H1 (cell line): Measurements from ENCODE around the gene LPGAT1. TPM values are rescaled to one million over a fixed set of nuclear protein-coding genes. Genes with fewer than 3 reads are reported as not detected.

ENCODE experiments used
- CTCF ChIA-PET: fragments of 300-600 bp; sonication (Branson Sonifier 250); formaldehyde crosslinking; loops from one replicate; lab custom pipeline; 2021; ENCODE audit not compliant: partially characterized antibody; lab: Charles Lee
- POLR2A ChIA-PET: fragments of 300-600 bp; sonication (Branson Sonifier 250); formaldehyde crosslinking; loops from one replicate; lab custom pipeline; 2021; ENCODE audit warnings: inconsistent platforms; ENCODE audit not compliant: partially characterized antibody; lab: Charles Lee
- DNase-seq, 2 experiments: peaks; one replicate each; pipeline versions ENCODE4 v3.0.0 to v3.0.0-alpha.2; 2010 to 2022; ENCODE audit warnings: low spot score in 2 of 2, low read depth in 1 of 2, mixed read lengths in 1 of 2
- FAIRE-seq: peaks from 2 replicates; lab custom pipeline; 2011; peaks lifted over from hg19 to GRCh38; lab: Jason Lieb, UNC
- H2AFZ ChIP-seq: 2 replicates; pipeline ENCODE4 v1.8.1; 2012; ENCODE audit warnings: low read length, inconsistent platforms
- H2AK5ac ChIP-seq: 2 replicates; pipeline ENCODE4 v1.6.1; 2013; ENCODE audit warnings: low read depth, low read length
- H2BK120ac ChIP-seq: replicated peaks from 2 replicates; pipeline ENCODE3; 2013; ENCODE audit warnings: low read depth, low read length, inconsistent platforms
- H2BK12ac ChIP-seq: 2 replicates; pipeline ENCODE4 v1.6.1; 2013; ENCODE audit warnings: low read depth, low read length
- H2BK15ac ChIP-seq: 2 replicates; pipeline ENCODE4 v1.6.1; 2013; ENCODE audit warnings: low read length
- H2BK20ac ChIP-seq: 2 replicates; pipeline ENCODE4 v1.6.1; 2013; ENCODE audit warnings: low read length
- H2BK5ac ChIP-seq: 2 replicates; pipeline ENCODE4 v1.6.1; 2013; ENCODE audit warnings: low read depth, low read length
- H3K14ac ChIP-seq: 2 replicates; pipeline ENCODE4 v1.6.1; 2013; ENCODE audit warnings: inconsistent platforms; ENCODE audit not compliant: insufficient read length
- H3K18ac ChIP-seq: 2 replicates; pipeline ENCODE4 v1.6.1; 2013; ENCODE audit warnings: low read length; ENCODE audit errors: extremely low read depth
- H3K23ac ChIP-seq: 2 replicates; pipeline ENCODE4 v1.6.1; 2013; ENCODE audit warnings: inconsistent platforms; ENCODE audit not compliant: insufficient read length
- H3K23me2 ChIP-seq: 2 replicates; pipeline ENCODE4 v1.6.1; 2013; ENCODE audit warnings: low read depth, low read length
- H3K27ac ChIP-seq: 2 replicates; pipeline ENCODE4 v1.6.1; 2011; ENCODE audit warnings: low read depth, low read length, inconsistent platforms
- H3K27me3 ChIP-seq, 4 experiments: replicated peaks in 1 of 4; 1 replicate in 1 of 4; 2 replicates in 3 of 4; pipeline versions ENCODE4 v1.6.1 to v1.8.1; 2011 to 2013; ENCODE audit warnings: low read length in 3 of 4, mild to moderate bottlenecking in 3 of 4, inconsistent platforms in 2 of 4, mixed read lengths in 2 of 4, moderate library complexity in 1 of 4; ENCODE audit not compliant: control insufficient read depth in 3 of 4, insufficient read depth in 3 of 4; ENCODE audit errors: extremely low read depth in 1 of 4
- H3K36me3 ChIP-seq, 4 experiments: 2 replicates each; pipeline versions ENCODE4 v1.6.1 to v1.8.1; 2011 to 2013; ENCODE audit warnings: mild to moderate bottlenecking in 4 of 4, low read length in 3 of 4, moderate library complexity in 2 of 4, control low read depth in 1 of 4, inconsistent platforms in 1 of 4; ENCODE audit not compliant: insufficient read depth in 4 of 4, control insufficient read depth in 2 of 4
- H3K4ac ChIP-seq: replicated peaks from 2 replicates; pipeline ENCODE3; 2013; ENCODE audit warnings: low read length, low read depth, mixed read lengths, inconsistent platforms; ENCODE audit not compliant: insufficient read length
- H3K4me1 ChIP-seq, 4 experiments: replicated peaks in 1 of 4; 1 replicate in 1 of 4; 2 replicates in 3 of 4; pipeline versions ENCODE4 v1.6.1 to v1.8.1; 2011 to 2013; ENCODE audit warnings: low read length in 3 of 4, inconsistent platforms in 2 of 4, mixed read lengths in 1 of 4; ENCODE audit not compliant: insufficient read depth in 4 of 4, control insufficient read depth in 3 of 4
- H3K4me2 ChIP-seq, 2 experiments: 2 replicates each; pipeline versions ENCODE4 v1.6.1 to v1.8.1; 2011 to 2013; ENCODE audit warnings: low read depth in 2 of 2, low read length in 2 of 2, control low read depth in 1 of 2, inconsistent platforms in 1 of 2, mild to moderate bottlenecking in 1 of 2; ENCODE audit not compliant: insufficient read depth in 1 of 2
- H3K4me3 ChIP-seq, 4 experiments: fragments of 200-600, 300-600 bp in 1 of 4; sonication (generic), shearing (Covaris generic), sonication (Bioruptor Twin) in 1 of 4; 2 replicates each; pipeline versions ENCODE4 v1.5.1 to v1.8.1; 2011 to 2016; ENCODE audit warnings: low read length in 4 of 4, low read depth in 3 of 4, control low read depth in 2 of 4, inconsistent platforms in 2 of 4, mild to moderate bottlenecking in 2 of 4, mixed read lengths in 1 of 4, moderate library complexity in 1 of 4; ENCODE audit not compliant: insufficient read depth in 2 of 4; ENCODE audit errors: extremely low read depth in 1 of 4
- H3K56ac ChIP-seq: replicated peaks from 2 replicates; pipeline ENCODE3; 2013; ENCODE audit warnings: low read depth, mild to moderate bottlenecking, mixed read lengths, low read length, inconsistent platforms; ENCODE audit not compliant: insufficient read length
- H3K79me1 ChIP-seq: 2 replicates; pipeline ENCODE4 v1.6.1; 2013; ENCODE audit warnings: low read depth, low read length, control low read depth
- H3K79me2 ChIP-seq, 2 experiments: 2 replicates each; pipeline versions ENCODE4 v1.6.1 to v1.8.1; 2012 to 2013; ENCODE audit warnings: low read length in 2 of 2, mild to moderate bottlenecking in 2 of 2, inconsistent platforms in 1 of 2; ENCODE audit not compliant: insufficient read depth in 2 of 2, control insufficient read depth in 1 of 2
- H3K9ac ChIP-seq, 4 experiments: replicated peaks in 1 of 4; 1 replicate in 1 of 4; 2 replicates in 3 of 4; pipeline versions ENCODE4 v1.6.1 to v1.8.1; 2011 to 2013; ENCODE audit warnings: low read depth in 3 of 4, low read length in 3 of 4, control low read depth in 2 of 4, mild to moderate bottlenecking in 2 of 4, moderate library complexity in 2 of 4, inconsistent platforms in 1 of 4; ENCODE audit errors: extremely low read depth in 1 of 4
- H3K9me3 ChIP-seq, 2 experiments: 2 replicates each; pipeline versions ENCODE4 v1.6.1 to v1.8.1; 2012 to 2013; ENCODE audit warnings: mild to moderate bottlenecking in 2 of 2, moderate library complexity in 2 of 2, control low read depth in 1 of 2, inconsistent platforms in 1 of 2, low read depth in 1 of 2, low read length in 1 of 2, mixed read lengths in 1 of 2; ENCODE audit not compliant: insufficient read depth in 2 of 2
- H4K20me1 ChIP-seq, 2 experiments: replicated peaks in 1 of 2; 2 replicates each; pipeline versions ENCODE3 to v1.8.1; 2011 to 2013; ENCODE audit warnings: inconsistent platforms in 2 of 2, low read length in 2 of 2, mild to moderate bottlenecking in 1 of 2; ENCODE audit not compliant: insufficient read depth in 2 of 2, control insufficient read depth in 1 of 2
- H4K5ac ChIP-seq: 2 replicates; pipeline ENCODE4 v1.6.1; 2013; ENCODE audit warnings: low read length, low read depth, mixed read lengths, inconsistent platforms; ENCODE audit not compliant: insufficient read length
- H4K8ac ChIP-seq: 2 replicates; pipeline ENCODE4 v1.8.0; 2013; ENCODE audit warnings: mild to moderate bottlenecking, moderate library complexity, low read length, inconsistent platforms; ENCODE audit not compliant: insufficient read depth; ENCODE audit errors: extremely low read depth
- H4K91ac ChIP-seq: replicated peaks from 2 replicates; pipeline ENCODE3; 2013; ENCODE audit warnings: low read length, mixed read lengths, inconsistent platforms; ENCODE audit not compliant: insufficient read length
- CHD1 ChIP-seq: IDR thresholded peaks from 2 replicates; pipeline ENCODE4 v1.6.1; 2012; ENCODE audit warnings: low read depth, low read length, improper control_type of control experiment
- CTBP2 ChIP-seq: IDR thresholded peaks from 2 replicates; pipeline ENCODE4 v1.7.0; 2011; ENCODE audit warnings: borderline replicate concordance, mild to moderate bottlenecking, moderate library complexity, mixed read lengths, low read length; ENCODE audit not compliant: insufficient read depth, insufficient read length
- EGR1 ChIP-seq: IDR thresholded peaks from 2 replicates; pipeline ENCODE4 v1.6.1; 2011; ENCODE audit warnings: low read depth, low read length, borderline replicate concordance
- JUND ChIP-seq: IDR thresholded peaks from 2 replicates; pipeline ENCODE4 v1.6.1; 2011; ENCODE audit warnings: mild to moderate bottlenecking, improper control_type of control experiment, low read length
- SIN3A ChIP-seq, 2 experiments: IDR thresholded peaks in 1 of 2; conservative IDR thresholded peaks in 1 of 2; 2 replicates each; pipeline ENCODE4 v1.6.1; 2011 to 2012; ENCODE audit warnings: low read length in 2 of 2, improper control_type of control experiment in 1 of 2, low read depth in 1 of 2, mild to moderate bottlenecking in 1 of 2
- YY1 ChIP-seq: IDR thresholded peaks from 2 replicates; pipeline ENCODE4 v1.6.1; 2011; ENCODE audit warnings: low read depth, mild to moderate bottlenecking, low read length
- WGBS, 2 experiments: shearing (Covaris generic) in 1 of 2; methylation state at CpG; one replicate each; pipeline versions ENCODE4 v1.1.6 to v1.1.7; 2013 to 2015; ENCODE audit warnings: low lambda C conversion rate in 2 of 2, mixed read lengths in 2 of 2, inconsistent platforms in 1 of 2, low coverage in 1 of 2, missing lambda C conversion rate in 1 of 2; ENCODE audit not compliant: insufficient replicate concordance in 2 of 2, insufficient coverage in 1 of 2, insufficient read length in 1 of 2; ENCODE audit errors: extremely low coverage in 1 of 2, missing lambda C conversion rate in 1 of 2; 5-methylcytosine and 5-hydroxymethylcytosine counted together
- polyA plus RNA-seq, 7 experiments: library from polyadenylated mRNA; depleted of rRNA in 3 of 7; stranded (reverse) in 5 of 7; unstranded in 2 of 7; fragments of >200 nt in 5 of 7; fragments of 200-250 nt in 2 of 7; gene quantifications; 1 replicate in 5 of 7; 2 replicates in 1 of 7; 4 replicates in 1 of 7; pipeline versions ENCODE4 v1.2.1 to v1.2.3, GENCODE V29; 2011 to 2013; ENCODE audit warnings: missing spikeins in 2 of 7, mixed read lengths in 2 of 7
- total RNA-seq: library from RNA; stranded (reverse); fragmentation: NEBNext Ultra II Directional; extraction: Animal tissue kit (Norgen Biotek cat#: 25700); gene quantifications from 2 replicates; pipeline ENCODE4 v1.2.1, GENCODE V29; 2021
- TF ChIP-seq, protein P1 (sequence below): IDR thresholded peaks from 2 replicates; pipeline ENCODE4 v1.6.1; 2012; ENCODE audit warnings: inconsistent platforms
- TF ChIP-seq, protein P2 (sequence below): IDR thresholded peaks from 2 replicates; pipeline ENCODE4 v1.6.1; 2011; ENCODE audit warnings: low read depth, mild to moderate bottlenecking, low read length; ENCODE audit not compliant: insufficient read depth
- TF ChIP-seq, protein P3 (sequence below): IDR thresholded peaks from 2 replicates; pipeline ENCODE4 v1.6.1; 2012; ENCODE audit warnings: low read length, inconsistent platforms
- TF ChIP-seq, protein P4 (sequence below): IDR thresholded peaks from 2 replicates; pipeline ENCODE4 v1.6.1; 2011; ENCODE audit warnings: low read length, improper control_type of control experiment

Gene LPGAT1
- total and polyA plus RNA-seq, 2 of the 8 experiments (the other 6 are each of a cell fraction or from before 2014, with no cell fraction given): 2.3 to 13.5 TPM

DNA sequence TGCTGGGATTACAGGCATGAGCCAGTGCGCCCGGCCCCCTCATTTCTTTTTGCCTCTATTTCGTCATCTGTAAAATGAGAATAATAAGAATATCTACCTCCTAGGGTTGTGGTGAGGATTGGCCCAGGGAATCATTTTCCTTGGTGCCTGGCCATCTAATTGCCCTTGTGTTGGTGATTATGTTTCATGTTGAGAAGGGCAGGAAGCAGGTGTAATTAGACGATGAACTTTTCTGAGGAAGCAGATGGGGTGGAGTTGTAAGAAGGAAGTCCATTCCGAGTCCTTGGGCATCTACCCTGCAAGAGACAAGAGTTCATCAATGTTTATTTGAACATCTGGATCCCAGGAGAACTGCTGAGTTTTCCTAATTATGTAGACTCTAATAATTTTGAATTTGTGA lies 116.4 kb downstream of the LPGAT1 start:
- no peak overlapping the region for H2BK12ac ChIP-seq
- H3K79me2 ChIP-seq: no peaks in the 10 kb centered on the region
- H4K91ac ChIP-seq: no peak overlapping the region
- WGBS, 2 experiments: 75% methylated on average over 5 of the region's 5 CpGs; no CpG with 5 or more reads in 1 of the 2 experiments
- no peak overlapping the region for H3K56ac ChIP-seq
- H3K4me2 ChIP-seq: no peak overlapping the region
- DNase-seq (no peak), FAIRE-seq (no peak)
- no peak overlapping the region for H4K5ac ChIP-seq
- no peak overlapping the region for H3K27ac ChIP-seq
- H2BK15ac ChIP-seq: no peak overlapping the region
- no peak overlapping the region for H3K4ac ChIP-seq
- POLR2A ChIA-PET: no interaction called here
- H2AK5ac ChIP-seq: no peak overlapping the region
- H3K79me1 ChIP-seq: no peaks in the 10 kb centered on the region
- H3K23ac ChIP-seq: no peak overlapping the region
- H3K27me3 ChIP-seq: no peaks in the 10 kb centered on the region
- CTCF ChIA-PET: interaction anchor here (1.2 kb wide), 1 partner anchor 12 kb away, joined by 3 read pairs; no protein-coding TSS in a partner anchor
- no peak overlapping the region for H3K14ac ChIP-seq
- no peaks in the 10 kb centered on the region for H4K20me1 ChIP-seq
- H3K36me3 ChIP-seq: no peaks in the 10 kb centered on the region
- H2BK20ac ChIP-seq: no peak overlapping the region
- no peaks in the 10 kb centered on the region for H3K23me2 ChIP-seq
- no peak overlapping the region for H3K9ac ChIP-seq
- H3K4me1 ChIP-seq: no peaks in the 10 kb centered on the region
- H3K9me3 ChIP-seq: no peaks in the 10 kb centered on the region
- H2BK120ac ChIP-seq: no peak overlapping the region
- no peak overlapping the region for H3K18ac ChIP-seq
- no peak overlapping the region for H3K4me3 ChIP-seq
- H4K8ac ChIP-seq: no peak overlapping the region
- no peak overlapping the region for H2AFZ ChIP-seq
- H2BK5ac ChIP-seq: no peak overlapping the region
- TF ChIP-seq, protein P1, sequence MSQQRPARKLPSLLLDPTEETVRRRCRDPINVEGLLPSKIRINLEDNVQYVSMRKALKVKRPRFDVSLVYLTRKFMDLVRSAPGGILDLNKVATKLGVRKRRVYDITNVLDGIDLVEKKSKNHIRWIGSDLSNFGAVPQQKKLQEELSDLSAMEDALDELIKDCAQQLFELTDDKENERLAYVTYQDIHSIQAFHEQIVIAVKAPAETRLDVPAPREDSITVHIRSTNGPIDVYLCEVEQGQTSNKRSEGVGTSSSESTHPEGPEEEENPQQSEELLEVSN: no peak
- TF ChIP-seq CHD1: no peak
- TF ChIP-seq YY1: no peak
- no peak for TF ChIP-seq CTBP2
- TF ChIP-seq, protein P2, sequence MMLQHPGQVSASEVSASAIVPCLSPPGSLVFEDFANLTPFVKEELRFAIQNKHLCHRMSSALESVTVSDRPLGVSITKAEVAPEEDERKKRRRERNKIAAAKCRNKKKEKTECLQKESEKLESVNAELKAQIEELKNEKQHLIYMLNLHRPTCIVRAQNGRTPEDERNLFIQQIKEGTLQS: no peak
- TF ChIP-seq EGR1: no peak
- TF ChIP-seq JUND: no peak
- TF ChIP-seq, protein P3, sequence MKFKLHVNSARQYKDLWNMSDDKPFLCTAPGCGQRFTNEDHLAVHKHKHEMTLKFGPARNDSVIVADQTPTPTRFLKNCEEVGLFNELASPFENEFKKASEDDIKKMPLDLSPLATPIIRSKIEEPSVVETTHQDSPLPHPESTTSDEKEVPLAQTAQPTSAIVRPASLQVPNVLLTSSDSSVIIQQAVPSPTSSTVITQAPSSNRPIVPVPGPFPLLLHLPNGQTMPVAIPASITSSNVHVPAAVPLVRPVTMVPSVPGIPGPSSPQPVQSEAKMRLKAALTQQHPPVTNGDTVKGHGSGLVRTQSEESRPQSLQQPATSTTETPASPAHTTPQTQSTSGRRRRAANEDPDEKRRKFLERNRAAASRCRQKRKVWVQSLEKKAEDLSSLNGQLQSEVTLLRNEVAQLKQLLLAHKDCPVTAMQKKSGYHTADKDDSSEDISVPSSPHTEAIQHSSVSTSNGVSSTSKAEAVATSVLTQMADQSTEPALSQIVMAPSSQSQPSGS: no peak
- TF ChIP-seq, protein P4, sequence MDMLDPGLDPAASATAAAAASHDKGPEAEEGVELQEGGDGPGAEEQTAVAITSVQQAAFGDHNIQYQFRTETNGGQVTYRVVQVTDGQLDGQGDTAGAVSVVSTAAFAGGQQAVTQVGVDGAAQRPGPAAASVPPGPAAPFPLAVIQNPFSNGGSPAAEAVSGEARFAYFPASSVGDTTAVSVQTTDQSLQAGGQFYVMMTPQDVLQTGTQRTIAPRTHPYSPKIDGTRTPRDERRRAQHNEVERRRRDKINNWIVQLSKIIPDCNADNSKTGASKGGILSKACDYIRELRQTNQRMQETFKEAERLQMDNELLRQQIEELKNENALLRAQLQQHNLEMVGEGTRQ: no peak
- TF ChIP-seq SIN3A (conservative IDR thresholded peaks at IDR 0.05 in 1 of 2, IDR thresholded peaks at IDR 0.05 in 1 of 2; ENCODE audit: low read depth in 1 of 2, low read length in 2 of 2): no peak
